Lower leg skin (tissue), 3 donors: ENCODE data around the gene ATP6V1F.

Experiments
- CTCF ChIP-seq, 3 donors: fragments of 450-650 bp; IDR thresholded peaks; one replicate each; pipeline ENCODE4 v1.5.1; 2016; ENCODE audit warnings: antibody characterized with exemption in 3 of 3, mild to moderate bottlenecking in 3 of 3, moderate library complexity in 2 of 3
- POLR2A ChIP-seq, 2 donors: fragments of 450-650 bp; IDR thresholded peaks; one replicate each; pipeline ENCODE4 v1.6.1; 2016 to 2017; ENCODE audit warnings: antibody characterized with exemption in 2 of 2, mild to moderate bottlenecking in 1 of 2, moderate library complexity in 1 of 2

GRCh38 chr7:128902761-128903585 is 40.3 kb downstream of the ATP6V1F start:
- no peak for TF ChIP-seq CTCF (IDR thresholded peaks at IDR 0.05)
- TF ChIP-seq POLR2A (IDR thresholded peaks at IDR 0.05): no peak
